Measurements from ENCODE around the gene FREM2. TPM values are rescaled to one million over a fixed set of nuclear protein-coding genes. Genes with fewer than 3 reads are reported as not detected.

Gene FREM2
- total and polyA plus RNA-seq, 2 of the 4 experiments (the other 2 are of a cell fraction) = not detected

- H4K8ac ChIP-seq (ENCODE audit: low read depth in 2 of 2, low read length in 2 of 2) = no peak overlapping the region
- ATAC-seq (ENCODE audit: low read depth) = no peak
These were observed 132.2 kb downstream of the FREM2 start for GRCh38 chr13:38819053-38819452.

More at GRCh38 chr13:38819053-38819452, 132.2 kb downstream of the FREM2 start:
- no peak overlapping the region for H3K18ac ChIP-seq (ENCODE audit: low read depth, low read length)
- no peak overlapping the region for H3K27ac ChIP-seq (ENCODE audit: insufficient read depth, low read length)
- BruUV-seq (replicated peaks) = no TSS peak
- no peak overlapping the region for H3K23ac ChIP-seq (ENCODE audit: low read depth, low read length)
- H3K27me3 ChIP-seq (ENCODE audit: control insufficient read depth, insufficient read depth, low read length) = no peaks in the 10 kb centered on the region
- no peak overlapping the region for H2BK120ac ChIP-seq (ENCODE audit: low read depth, low read length)
- no peak overlapping the region for H3K9ac ChIP-seq (ENCODE audit: low read depth, low read length)
- no peak for DNase-seq
- no peak overlapping the region for H4K91ac ChIP-seq (ENCODE audit: insufficient read depth, low read depth, low read length)
- no peaks in the 10 kb centered on the region for H4K20me1 ChIP-seq (ENCODE audit: insufficient read depth, low read length)
- no peaks in the 10 kb centered on the region for H3K9me3 ChIP-seq (ENCODE audit: control insufficient read depth, insufficient read depth, low read length)
- no peak overlapping the region for H2AFZ ChIP-seq (replicated peaks; ENCODE audit: low read length, poor library complexity)
- in situ Hi-C loops (cut with MboI; ENCODE audit: low sequenced_read_pairs) (no loop called here), dilution Hi-C loops (cut with HindIII; ENCODE audit: low sequenced_read_pairs, unreplicated experiment) (no loop called here), intact Hi-C loops (cut with micrococcal nuclease) (no loop called here)
- no peak overlapping the region for H2BK5ac ChIP-seq (ENCODE audit: low read depth, low read length, poor library complexity, severe bottlenecking)
- H3K79me1 ChIP-seq (ENCODE audit: low read depth in 1 of 2, low read length in 2 of 2) = no peaks in the 10 kb centered on the region
- CTCF ChIA-PET = no interaction called here
- H3K56ac ChIP-seq (ENCODE audit: extremely low read depth, insufficient read depth, low read length) = no peak overlapping the region
- POLR2A ChIA-PET (ENCODE audit: unreplicated experiment) = no interaction called here
- H2AK5ac ChIP-seq (ENCODE audit: low read depth, low read length) = no peak overlapping the region
- H3K4ac ChIP-seq (ENCODE audit: low read depth, low read length) = no peak overlapping the region
- no CpG with 5 or more reads among the region's 1 CpG for whole genome bisulfite sequencing, 2 experiments (ENCODE audit: extremely low coverage in 2 of 2, insufficient read length in 1 of 2)
- H3K4me2 ChIP-seq (ENCODE audit: low read depth, low read length) = no peak overlapping the region
- no peak overlapping the region for H3K4me3 ChIP-seq (ENCODE audit: insufficient read depth, low read depth, low read length)
- H2AK9ac ChIP-seq (replicated peaks; ENCODE audit: low read depth, low read length, poor library complexity) = no peak overlapping the region
- H2BK15ac ChIP-seq (ENCODE audit: low read depth, low read length) = no peak overlapping the region
- H2BK20ac ChIP-seq (ENCODE audit: low read depth, low read length) = no peak overlapping the region
- H3K14ac ChIP-seq (replicated peaks; ENCODE audit: low read depth, low read length) = no peak overlapping the region
- H3K9me1 ChIP-seq (ENCODE audit: insufficient read depth, low read length) = no peaks in the 10 kb centered on the region
- no peaks in the 10 kb centered on the region for H3K36me3 ChIP-seq (ENCODE audit: control insufficient read depth, insufficient read depth, low read length)
- no peak overlapping the region for H4K5ac ChIP-seq (ENCODE audit: low read depth, low read length)
- no peaks in the 10 kb centered on the region for H3K4me1 ChIP-seq (ENCODE audit: control insufficient read depth, insufficient read depth, low read length)
- TF ChIP-seq RFX5 (IDR thresholded peaks at IDR 0.05; ENCODE audit: low read depth, low read length) (no peak), MXI1 (IDR thresholded peaks at IDR 0.05; ENCODE audit: borderline replicate concordance, low read depth, low read length) (no peak), CEBPB (IDR thresholded peaks at IDR 0.05; ENCODE audit: low read depth, low read length) (no peak), SMC3 (IDR thresholded peaks at IDR 0.05; ENCODE audit: low read depth, low read length) (no peak), POLR2A (IDR thresholded peaks at IDR 0.05; ENCODE audit: low read depth, low read length) (no peak), MAFK (IDR thresholded peaks at IDR 0.05; ENCODE audit: low read depth, low read length) (no peak), BHLHE40 (IDR thresholded peaks at IDR 0.05; ENCODE audit: low read depth, low read length) (no peak), RCOR1 (IDR thresholded peaks at IDR 0.05; ENCODE audit: insufficient replicate concordance, low read length) (no peak)
- TF ChIP-seq, protein P1, sequence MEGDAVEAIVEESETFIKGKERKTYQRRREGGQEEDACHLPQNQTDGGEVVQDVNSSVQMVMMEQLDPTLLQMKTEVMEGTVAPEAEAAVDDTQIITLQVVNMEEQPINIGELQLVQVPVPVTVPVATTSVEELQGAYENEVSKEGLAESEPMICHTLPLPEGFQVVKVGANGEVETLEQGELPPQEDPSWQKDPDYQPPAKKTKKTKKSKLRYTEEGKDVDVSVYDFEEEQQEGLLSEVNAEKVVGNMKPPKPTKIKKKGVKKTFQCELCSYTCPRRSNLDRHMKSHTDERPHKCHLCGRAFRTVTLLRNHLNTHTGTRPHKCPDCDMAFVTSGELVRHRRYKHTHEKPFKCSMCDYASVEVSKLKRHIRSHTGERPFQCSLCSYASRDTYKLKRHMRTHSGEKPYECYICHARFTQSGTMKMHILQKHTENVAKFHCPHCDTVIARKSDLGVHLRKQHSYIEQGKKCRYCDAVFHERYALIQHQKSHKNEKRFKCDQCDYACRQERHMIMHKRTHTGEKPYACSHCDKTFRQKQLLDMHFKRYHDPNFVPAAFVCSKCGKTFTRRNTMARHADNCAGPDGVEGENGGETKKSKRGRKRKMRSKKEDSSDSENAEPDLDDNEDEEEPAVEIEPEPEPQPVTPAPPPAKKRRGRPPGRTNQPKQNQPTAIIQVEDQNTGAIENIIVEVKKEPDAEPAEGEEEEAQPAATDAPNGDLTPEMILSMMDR (conservative IDR thresholded peaks at IDR 0.05; ENCODE audit: low read depth, low read length) = no peak
- TF ChIP-seq, protein P2, sequence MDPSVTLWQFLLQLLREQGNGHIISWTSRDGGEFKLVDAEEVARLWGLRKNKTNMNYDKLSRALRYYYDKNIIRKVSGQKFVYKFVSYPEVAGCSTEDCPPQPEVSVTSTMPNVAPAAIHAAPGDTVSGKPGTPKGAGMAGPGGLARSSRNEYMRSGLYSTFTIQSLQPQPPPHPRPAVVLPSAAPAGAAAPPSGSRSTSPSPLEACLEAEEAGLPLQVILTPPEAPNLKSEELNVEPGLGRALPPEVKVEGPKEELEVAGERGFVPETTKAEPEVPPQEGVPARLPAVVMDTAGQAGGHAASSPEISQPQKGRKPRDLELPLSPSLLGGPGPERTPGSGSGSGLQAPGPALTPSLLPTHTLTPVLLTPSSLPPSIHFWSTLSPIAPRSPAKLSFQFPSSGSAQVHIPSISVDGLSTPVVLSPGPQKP (IDR thresholded peaks at IDR 0.05; ENCODE audit: borderline replicate concordance, low read depth, low read length) = no peak

Measured in IMR-90 (cell line).